HUES6 (cell line): ENCODE results near the gene PCSK6.

Source experiments
- H3K27ac ChIP-seq: 2 replicates; pipeline ENCODE4 v1.7.0; 2013; ENCODE audit warnings: low read depth, mild to moderate bottlenecking, low read length, inconsistent platforms
- H3K27me3 ChIP-seq: 2 replicates; pipeline ENCODE4 v1.6.1; 2013; ENCODE audit warnings: low read length; ENCODE audit not compliant: control insufficient read depth, insufficient read depth
- H3K36me3 ChIP-seq: 2 replicates; pipeline ENCODE4 v1.6.1; 2013; ENCODE audit warnings: low read length; ENCODE audit not compliant: control insufficient read depth, insufficient read depth
- H3K4me1 ChIP-seq: 2 replicates; pipeline ENCODE4 v1.6.1; 2013; ENCODE audit warnings: low read length; ENCODE audit not compliant: control insufficient read depth, insufficient read depth
- H3K4me3 ChIP-seq: 2 replicates; pipeline ENCODE4 v1.5.1; 2013; ENCODE audit warnings: low read depth, low read length
- H3K9ac ChIP-seq: one replicate; pipeline ENCODE4 v1.6.1; 2013; ENCODE audit warnings: mild to moderate bottlenecking, low read length
- H3K9me3 ChIP-seq: 2 replicates; pipeline ENCODE4 v1.6.1; 2013; ENCODE audit warnings: low read depth, low read length; ENCODE audit not compliant: control insufficient read depth, insufficient read depth

The PCSK6 gene

DNA sequence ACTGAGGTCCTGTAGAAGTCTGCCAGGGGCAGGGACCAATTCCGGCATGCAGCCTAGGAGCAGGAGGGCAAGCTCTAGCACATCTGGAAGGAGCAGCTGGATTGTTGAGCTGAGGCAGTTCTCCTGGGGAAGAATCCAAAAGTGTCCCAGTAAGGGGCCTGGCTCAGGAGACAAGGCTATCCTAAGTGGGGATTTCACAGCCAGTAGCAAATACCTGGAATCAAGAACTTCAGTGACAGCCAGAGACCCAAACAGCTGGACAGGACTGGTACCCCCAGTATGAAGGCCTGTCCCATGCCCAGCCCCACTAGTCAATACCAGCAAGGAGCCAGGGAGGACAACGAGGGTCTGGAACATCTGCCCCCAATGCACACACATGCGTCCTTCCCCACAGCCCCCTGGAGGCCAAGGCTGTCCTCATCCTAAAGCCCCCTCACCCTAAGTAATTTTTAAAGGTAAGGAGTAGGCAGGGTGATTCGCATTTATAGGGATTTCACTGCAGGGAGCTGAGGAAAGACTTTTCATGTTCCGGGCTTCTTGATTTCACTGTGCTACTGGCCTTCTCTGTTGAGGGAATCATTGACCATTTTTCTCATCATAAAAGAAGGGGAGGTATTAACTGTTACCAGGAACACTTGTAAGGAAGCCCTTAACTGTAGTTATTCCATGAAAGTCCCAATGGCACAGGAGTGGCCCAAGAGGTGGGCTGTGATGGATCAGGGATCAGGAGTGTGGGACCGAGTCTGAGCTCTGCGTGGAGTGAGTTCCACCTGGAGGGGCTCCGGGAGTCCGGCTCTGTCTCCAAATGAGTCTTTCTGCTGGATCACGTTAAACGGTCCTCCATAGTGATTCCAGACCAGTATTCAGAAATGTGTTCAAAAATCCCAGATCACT is 235.1 kb downstream of the PCSK6 start:
- Histone ChIP-seq H3K4me1 (peaks cover 37% of the 10 kb centered on the region), H3K27me3 (no peaks in the 10 kb centered on the region), H3K27ac (no peak overlapping the region)

More for the DNA sequence above, 235.1 kb downstream of the PCSK6 start:
- Histone ChIP-seq H3K9ac (no peak overlapping the region), H3K36me3 (no peaks in the 10 kb centered on the region), H3K4me3 (no peak overlapping the region), H3K9me3 (no peaks in the 10 kb centered on the region)
